H1 (cell line): ENCODE measurements around the gene MAGI2. TPM values are rescaled to one million over a fixed set of nuclear protein-coding genes. Genes with fewer than 3 reads are reported as not detected.

Experiments
- CTCF ChIA-PET: fragments of 300-600 bp; sonication (Branson Sonifier 250); formaldehyde crosslinking; loops from one replicate; lab custom pipeline; 2021; ENCODE audit not compliant: partially characterized antibody; lab: Charles Lee
- POLR2A ChIA-PET: fragments of 300-600 bp; sonication (Branson Sonifier 250); formaldehyde crosslinking; loops from one replicate; lab custom pipeline; 2021; ENCODE audit warnings: inconsistent platforms; ENCODE audit not compliant: partially characterized antibody; lab: Charles Lee
- DNase-seq, 2 experiments: peaks; one replicate each; pipeline versions ENCODE4 v3.0.0 to v3.0.0-alpha.2; 2010 to 2022; ENCODE audit warnings: low spot score in 2 of 2, low read depth in 1 of 2, mixed read lengths in 1 of 2
- FAIRE-seq: peaks from 2 replicates; lab custom pipeline; 2011; peaks lifted over from hg19 to GRCh38; lab: Jason Lieb, UNC
- H2AFZ ChIP-seq: 2 replicates; pipeline ENCODE4 v1.8.1; 2012; ENCODE audit warnings: low read length, inconsistent platforms
- H2AK5ac ChIP-seq: 2 replicates; pipeline ENCODE4 v1.6.1; 2013; ENCODE audit warnings: low read depth, low read length
- H2BK120ac ChIP-seq: replicated peaks from 2 replicates; pipeline ENCODE3; 2013; ENCODE audit warnings: low read depth, low read length, inconsistent platforms
- H2BK12ac ChIP-seq: 2 replicates; pipeline ENCODE4 v1.6.1; 2013; ENCODE audit warnings: low read depth, low read length
- H2BK15ac ChIP-seq: 2 replicates; pipeline ENCODE4 v1.6.1; 2013; ENCODE audit warnings: low read length
- H2BK20ac ChIP-seq: 2 replicates; pipeline ENCODE4 v1.6.1; 2013; ENCODE audit warnings: low read length
- H2BK5ac ChIP-seq: 2 replicates; pipeline ENCODE4 v1.6.1; 2013; ENCODE audit warnings: low read depth, low read length
- H3K14ac ChIP-seq: 2 replicates; pipeline ENCODE4 v1.6.1; 2013; ENCODE audit warnings: inconsistent platforms; ENCODE audit not compliant: insufficient read length
- H3K18ac ChIP-seq: 2 replicates; pipeline ENCODE4 v1.6.1; 2013; ENCODE audit warnings: low read length; ENCODE audit errors: extremely low read depth
- H3K23ac ChIP-seq: 2 replicates; pipeline ENCODE4 v1.6.1; 2013; ENCODE audit warnings: inconsistent platforms; ENCODE audit not compliant: insufficient read length
- H3K23me2 ChIP-seq: 2 replicates; pipeline ENCODE4 v1.6.1; 2013; ENCODE audit warnings: low read depth, low read length
- H3K27ac ChIP-seq: 2 replicates; pipeline ENCODE4 v1.6.1; 2011; ENCODE audit warnings: low read depth, low read length, inconsistent platforms
- H3K27me3 ChIP-seq, 4 experiments: replicated peaks in 1 of 4; 1 replicate in 1 of 4; 2 replicates in 3 of 4; pipeline versions ENCODE4 v1.6.1 to v1.8.1; 2011 to 2013; ENCODE audit warnings: low read length in 3 of 4, mild to moderate bottlenecking in 3 of 4, inconsistent platforms in 2 of 4, mixed read lengths in 2 of 4, moderate library complexity in 1 of 4; ENCODE audit not compliant: control insufficient read depth in 3 of 4, insufficient read depth in 3 of 4; ENCODE audit errors: extremely low read depth in 1 of 4
- H3K36me3 ChIP-seq, 4 experiments: 2 replicates each; pipeline versions ENCODE4 v1.6.1 to v1.8.1; 2011 to 2013; ENCODE audit warnings: mild to moderate bottlenecking in 4 of 4, low read length in 3 of 4, moderate library complexity in 2 of 4, control low read depth in 1 of 4, inconsistent platforms in 1 of 4; ENCODE audit not compliant: insufficient read depth in 4 of 4, control insufficient read depth in 2 of 4
- H3K4ac ChIP-seq: replicated peaks from 2 replicates; pipeline ENCODE3; 2013; ENCODE audit warnings: low read length, low read depth, mixed read lengths, inconsistent platforms; ENCODE audit not compliant: insufficient read length
- H3K4me1 ChIP-seq, 4 experiments: replicated peaks in 1 of 4; 1 replicate in 1 of 4; 2 replicates in 3 of 4; pipeline versions ENCODE4 v1.6.1 to v1.8.1; 2011 to 2013; ENCODE audit warnings: low read length in 3 of 4, inconsistent platforms in 2 of 4, mixed read lengths in 1 of 4; ENCODE audit not compliant: insufficient read depth in 4 of 4, control insufficient read depth in 3 of 4
- H3K4me2 ChIP-seq, 2 experiments: 2 replicates each; pipeline versions ENCODE4 v1.6.1 to v1.8.1; 2011 to 2013; ENCODE audit warnings: low read depth in 2 of 2, low read length in 2 of 2, control low read depth in 1 of 2, inconsistent platforms in 1 of 2, mild to moderate bottlenecking in 1 of 2; ENCODE audit not compliant: insufficient read depth in 1 of 2
- H3K4me3 ChIP-seq, 4 experiments: fragments of 200-600, 300-600 bp in 1 of 4; sonication (generic), shearing (Covaris generic), sonication (Bioruptor Twin) in 1 of 4; 2 replicates each; pipeline versions ENCODE4 v1.5.1 to v1.8.1; 2011 to 2016; ENCODE audit warnings: low read length in 4 of 4, low read depth in 3 of 4, control low read depth in 2 of 4, inconsistent platforms in 2 of 4, mild to moderate bottlenecking in 2 of 4, mixed read lengths in 1 of 4, moderate library complexity in 1 of 4; ENCODE audit not compliant: insufficient read depth in 2 of 4; ENCODE audit errors: extremely low read depth in 1 of 4
- H3K56ac ChIP-seq: replicated peaks from 2 replicates; pipeline ENCODE3; 2013; ENCODE audit warnings: low read depth, mild to moderate bottlenecking, mixed read lengths, low read length, inconsistent platforms; ENCODE audit not compliant: insufficient read length
- H3K79me1 ChIP-seq: 2 replicates; pipeline ENCODE4 v1.6.1; 2013; ENCODE audit warnings: low read depth, low read length, control low read depth
- H3K79me2 ChIP-seq, 2 experiments: 2 replicates each; pipeline versions ENCODE4 v1.6.1 to v1.8.1; 2012 to 2013; ENCODE audit warnings: low read length in 2 of 2, mild to moderate bottlenecking in 2 of 2, inconsistent platforms in 1 of 2; ENCODE audit not compliant: insufficient read depth in 2 of 2, control insufficient read depth in 1 of 2
- H3K9ac ChIP-seq, 4 experiments: replicated peaks in 1 of 4; 1 replicate in 1 of 4; 2 replicates in 3 of 4; pipeline versions ENCODE4 v1.6.1 to v1.8.1; 2011 to 2013; ENCODE audit warnings: low read depth in 3 of 4, low read length in 3 of 4, control low read depth in 2 of 4, mild to moderate bottlenecking in 2 of 4, moderate library complexity in 2 of 4, inconsistent platforms in 1 of 4; ENCODE audit errors: extremely low read depth in 1 of 4
- H3K9me3 ChIP-seq, 2 experiments: 2 replicates each; pipeline versions ENCODE4 v1.6.1 to v1.8.1; 2012 to 2013; ENCODE audit warnings: mild to moderate bottlenecking in 2 of 2, moderate library complexity in 2 of 2, control low read depth in 1 of 2, inconsistent platforms in 1 of 2, low read depth in 1 of 2, low read length in 1 of 2, mixed read lengths in 1 of 2; ENCODE audit not compliant: insufficient read depth in 2 of 2
- H4K20me1 ChIP-seq, 2 experiments: replicated peaks in 1 of 2; 2 replicates each; pipeline versions ENCODE3 to v1.8.1; 2011 to 2013; ENCODE audit warnings: inconsistent platforms in 2 of 2, low read length in 2 of 2, mild to moderate bottlenecking in 1 of 2; ENCODE audit not compliant: insufficient read depth in 2 of 2, control insufficient read depth in 1 of 2
- H4K5ac ChIP-seq: 2 replicates; pipeline ENCODE4 v1.6.1; 2013; ENCODE audit warnings: low read length, low read depth, mixed read lengths, inconsistent platforms; ENCODE audit not compliant: insufficient read length
- H4K8ac ChIP-seq: 2 replicates; pipeline ENCODE4 v1.8.0; 2013; ENCODE audit warnings: mild to moderate bottlenecking, moderate library complexity, low read length, inconsistent platforms; ENCODE audit not compliant: insufficient read depth; ENCODE audit errors: extremely low read depth
- H4K91ac ChIP-seq: replicated peaks from 2 replicates; pipeline ENCODE3; 2013; ENCODE audit warnings: low read length, mixed read lengths, inconsistent platforms; ENCODE audit not compliant: insufficient read length
- ASH2L ChIP-seq: fragments of 200-600, 300-600 bp; sonication (generic); IDR thresholded peaks from one replicate; pipeline ENCODE4 v1.7.1; 2017; ENCODE audit warnings: low read length
- ATF2 ChIP-seq: IDR thresholded peaks from 2 replicates; pipeline ENCODE4 v1.6.1; 2012; ENCODE audit warnings: low read length, inconsistent platforms
- BCL11A ChIP-seq, 2 experiments: IDR thresholded peaks; one replicate each; pipeline ENCODE4 v1.6.1; 2011; ENCODE audit warnings: low read depth in 2 of 2, low read length in 2 of 2, mild to moderate bottlenecking in 2 of 2
- CBX8 ChIP-seq: fragments of 300-800, 300-1000 bp; sonication (generic); IDR thresholded peaks from 2 replicates; pipeline ENCODE4 v1.7.1; 2016; ENCODE audit warnings: low read depth, low read length, borderline replicate concordance
- CHD1 ChIP-seq: IDR thresholded peaks from 2 replicates; pipeline ENCODE4 v1.6.1; 2012; ENCODE audit warnings: low read depth, low read length, improper control_type of control experiment
- CHD2 ChIP-seq: IDR thresholded peaks from 2 replicates; pipeline ENCODE4 v1.6.1; 2012; ENCODE audit warnings: low read length, improper control_type of control experiment
- CTBP2 ChIP-seq: IDR thresholded peaks from 2 replicates; pipeline ENCODE4 v1.7.0; 2011; ENCODE audit warnings: borderline replicate concordance, mild to moderate bottlenecking, moderate library complexity, mixed read lengths, low read length; ENCODE audit not compliant: insufficient read depth, insufficient read length
- E2F6 ChIP-seq: IDR thresholded peaks from 2 replicates; pipeline ENCODE4 v1.6.1; 2012; ENCODE audit warnings: inconsistent platforms
- EGR1 ChIP-seq: IDR thresholded peaks from 2 replicates; pipeline ENCODE4 v1.6.1; 2011; ENCODE audit warnings: low read depth, low read length, borderline replicate concordance
- KDM1A ChIP-seq: fragments of 200-600, 300-600 bp; sonication (generic); IDR thresholded peaks from 2 replicates; pipeline ENCODE4 v1.7.1; 2016; ENCODE audit warnings: mild to moderate bottlenecking, low read length, borderline replicate concordance
- KDM5A ChIP-seq: fragments of 200-600 bp; IDR thresholded peaks from 2 replicates; pipeline ENCODE4 v1.7.1; 2012; ENCODE audit warnings: mild to moderate bottlenecking, low read length, inconsistent platforms, mixed read lengths
- SAP30 ChIP-seq: fragments of 300-600 bp; sonication (generic); IDR thresholded peaks from 2 replicates; pipeline ENCODE4 v1.7.1; 2012; ENCODE audit warnings: low read length, moderate library complexity, mild to moderate bottlenecking, inconsistent platforms; ENCODE audit not compliant: insufficient read depth, insufficient replicate concordance
- polyA plus RNA-seq, 7 experiments: library from polyadenylated mRNA; depleted of rRNA in 3 of 7; stranded (reverse) in 5 of 7; unstranded in 2 of 7; fragments of >200 nt in 5 of 7; fragments of 200-250 nt in 2 of 7; gene quantifications; 1 replicate in 5 of 7; 2 replicates in 1 of 7; 4 replicates in 1 of 7; pipeline versions ENCODE4 v1.2.1 to v1.2.3, GENCODE V29; 2011 to 2013; ENCODE audit warnings: missing spikeins in 2 of 7, mixed read lengths in 2 of 7
- total RNA-seq: library from RNA; stranded (reverse); fragmentation: NEBNext Ultra II Directional; extraction: Animal tissue kit (Norgen Biotek cat#: 25700); gene quantifications from 2 replicates; pipeline ENCODE4 v1.2.1, GENCODE V29; 2021
- TF ChIP-seq, protein P1 (sequence below): IDR thresholded peaks from 2 replicates; pipeline ENCODE4 v1.6.1; 2012; ENCODE audit warnings: inconsistent platforms

The MAGI2 gene
- total and polyA plus RNA-seq, 2 of the 8 experiments (the other 6 are each of a cell fraction or from before 2014, with no cell fraction given): 6.0 to 27.3 TPM

- H2BK12ac ChIP-seq: no peak overlapping the region
- H2BK5ac ChIP-seq: no peak overlapping the region
- no peaks in the 10 kb centered on the region for H3K4me1 ChIP-seq
- H3K4me3 ChIP-seq: no peak overlapping the region
- H3K56ac ChIP-seq: no peak overlapping the region
- DNase-seq (no peak), FAIRE-seq (no peak)
- POLR2A ChIA-PET: no interaction called here
- H3K4me2 ChIP-seq: no peak overlapping the region
- H3K18ac ChIP-seq: no peak overlapping the region
- H4K8ac ChIP-seq: no peak overlapping the region
- no peaks in the 10 kb centered on the region for H3K9me3 ChIP-seq
- H3K23ac ChIP-seq: no peak overlapping the region
- no peak overlapping the region for H2BK20ac ChIP-seq
- CTCF ChIA-PET: no interaction called here
- H2BK120ac ChIP-seq: no peak overlapping the region
- H2BK15ac ChIP-seq: no peak overlapping the region
- no peaks in the 10 kb centered on the region for H3K79me2 ChIP-seq
- no peaks in the 10 kb centered on the region for H3K23me2 ChIP-seq
- H4K5ac ChIP-seq: no peak overlapping the region
- H3K4ac ChIP-seq: no peak overlapping the region
- H3K14ac ChIP-seq: no peak overlapping the region
- no peak overlapping the region for H3K27ac ChIP-seq
- no peaks in the 10 kb centered on the region; a peak in 2 of 8 replicates for H3K36me3 ChIP-seq
- H3K27me3 ChIP-seq: no peaks in the 10 kb centered on the region
- no peak overlapping the region for H2AK5ac ChIP-seq
- H2AFZ ChIP-seq: no peak overlapping the region
- no peak overlapping the region for H3K9ac ChIP-seq
- no peak overlapping the region for H4K91ac ChIP-seq
- H4K20me1 ChIP-seq: no peaks in the 10 kb centered on the region
- H3K79me1 ChIP-seq: no peaks in the 10 kb centered on the region
- TF ChIP-seq ASH2L: no peak
- no peak for TF ChIP-seq ATF2
- no peak for TF ChIP-seq E2F6
- TF ChIP-seq CHD1: no peak
- no peak for TF ChIP-seq SAP30
- no peak for TF ChIP-seq CTBP2
- TF ChIP-seq, protein P1, sequence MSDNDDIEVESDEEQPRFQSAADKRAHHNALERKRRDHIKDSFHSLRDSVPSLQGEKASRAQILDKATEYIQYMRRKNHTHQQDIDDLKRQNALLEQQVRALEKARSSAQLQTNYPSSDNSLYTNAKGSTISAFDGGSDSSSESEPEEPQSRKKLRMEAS: no peak
- no peak for TF ChIP-seq CBX8
- TF ChIP-seq KDM5A: no peak
- TF ChIP-seq EGR1: no peak
- no peak for TF ChIP-seq KDM1A
- no peak for TF ChIP-seq CHD2
- no peak for TF ChIP-seq BCL11A (IDR thresholded peaks at IDR 0.05; ENCODE audit: low read depth in 2 of 2, low read length in 2 of 2)
Observed at GRCh38 chr7:78146546-78146945, 1306.9 kb downstream of the MAGI2 start.
